ENCODE data around the gene PPM1K. TPM values are rescaled to one million over a fixed set of nuclear protein-coding genes. Genes with fewer than 3 reads are reported as not detected.

The PPM1K gene
- total RNA-seq, 4 donors from 2014 or later, result 7.0 to 75.1 (median 14.2) TPM

DNA sequence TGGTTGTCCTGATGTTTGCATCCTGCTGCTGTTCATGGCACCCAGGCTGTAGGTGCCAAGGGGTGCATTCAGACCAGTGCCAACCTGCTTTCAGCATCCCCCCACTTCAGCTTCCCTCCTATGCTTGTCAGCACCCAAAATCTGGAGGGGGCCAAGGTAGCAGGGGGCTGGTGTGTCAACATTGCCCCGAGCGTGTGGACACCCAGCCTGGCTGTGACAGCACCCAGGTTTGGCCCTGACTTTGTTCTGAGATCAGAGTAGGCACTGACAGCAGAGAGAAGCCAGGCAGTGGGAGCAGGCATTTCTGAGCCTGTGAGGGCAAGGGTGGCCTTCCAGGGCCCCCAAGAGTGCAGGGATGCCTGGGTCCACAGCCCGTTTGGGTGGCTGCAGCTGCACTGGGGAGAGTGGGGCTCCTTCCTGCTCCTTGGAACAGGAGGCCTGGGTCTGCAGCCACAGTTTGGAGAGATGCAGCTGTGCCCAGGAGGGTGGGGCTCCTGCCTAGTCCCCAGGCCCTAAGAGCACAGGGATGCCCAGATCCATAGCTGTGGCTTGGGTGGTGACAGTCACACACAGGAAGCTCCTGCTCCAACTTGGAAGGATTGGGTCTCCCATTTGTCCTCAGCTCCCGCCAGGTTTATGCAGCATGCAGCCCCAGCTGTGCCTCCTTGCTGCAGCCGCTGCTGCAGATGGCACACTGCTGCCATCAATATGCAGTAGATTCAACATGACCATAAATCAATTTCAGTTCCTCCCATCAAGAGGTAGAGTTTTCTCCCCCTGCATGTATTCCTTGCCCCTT, 12.3 kb upstream of the PPM1K start:
- Histone ChIP-seq H3K36me3 (no peaks in the 10 kb centered on the region), H3K27ac (no peak overlapping the region), H3K4me3 (no peak overlapping the region), H3K27me3 (no peaks in the 10 kb centered on the region), H3K4me1 (no peaks in the 10 kb centered on the region), H3K9me3 (no peaks in the 10 kb centered on the region)
- DNase-seq, result no peak
- no peak for TF ChIP-seq POLR2A (IDR thresholded peaks at IDR 0.05)
- TF ChIP-seq, protein P1, sequence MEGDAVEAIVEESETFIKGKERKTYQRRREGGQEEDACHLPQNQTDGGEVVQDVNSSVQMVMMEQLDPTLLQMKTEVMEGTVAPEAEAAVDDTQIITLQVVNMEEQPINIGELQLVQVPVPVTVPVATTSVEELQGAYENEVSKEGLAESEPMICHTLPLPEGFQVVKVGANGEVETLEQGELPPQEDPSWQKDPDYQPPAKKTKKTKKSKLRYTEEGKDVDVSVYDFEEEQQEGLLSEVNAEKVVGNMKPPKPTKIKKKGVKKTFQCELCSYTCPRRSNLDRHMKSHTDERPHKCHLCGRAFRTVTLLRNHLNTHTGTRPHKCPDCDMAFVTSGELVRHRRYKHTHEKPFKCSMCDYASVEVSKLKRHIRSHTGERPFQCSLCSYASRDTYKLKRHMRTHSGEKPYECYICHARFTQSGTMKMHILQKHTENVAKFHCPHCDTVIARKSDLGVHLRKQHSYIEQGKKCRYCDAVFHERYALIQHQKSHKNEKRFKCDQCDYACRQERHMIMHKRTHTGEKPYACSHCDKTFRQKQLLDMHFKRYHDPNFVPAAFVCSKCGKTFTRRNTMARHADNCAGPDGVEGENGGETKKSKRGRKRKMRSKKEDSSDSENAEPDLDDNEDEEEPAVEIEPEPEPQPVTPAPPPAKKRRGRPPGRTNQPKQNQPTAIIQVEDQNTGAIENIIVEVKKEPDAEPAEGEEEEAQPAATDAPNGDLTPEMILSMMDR (IDR thresholded peaks at IDR 0.05), result no peak

GRCh38 chr4:88295656-88296055, 11.3 kb upstream of the PPM1K start:
- Histone ChIP-seq H3K27ac (no peak overlapping the region), H3K4me1 (no peaks in the 10 kb centered on the region), H3K9me3 (no peaks in the 10 kb centered on the region), H3K27me3 (no peaks in the 10 kb centered on the region), H3K36me3 (no peaks in the 10 kb centered on the region), H3K4me3 (no peak overlapping the region)
- DNase-seq, result no peak
- no peak for TF ChIP-seq POLR2A (IDR thresholded peaks at IDR 0.05)
- TF ChIP-seq, protein P1 (IDR thresholded peaks at IDR 0.05), result no peak

DNA sequence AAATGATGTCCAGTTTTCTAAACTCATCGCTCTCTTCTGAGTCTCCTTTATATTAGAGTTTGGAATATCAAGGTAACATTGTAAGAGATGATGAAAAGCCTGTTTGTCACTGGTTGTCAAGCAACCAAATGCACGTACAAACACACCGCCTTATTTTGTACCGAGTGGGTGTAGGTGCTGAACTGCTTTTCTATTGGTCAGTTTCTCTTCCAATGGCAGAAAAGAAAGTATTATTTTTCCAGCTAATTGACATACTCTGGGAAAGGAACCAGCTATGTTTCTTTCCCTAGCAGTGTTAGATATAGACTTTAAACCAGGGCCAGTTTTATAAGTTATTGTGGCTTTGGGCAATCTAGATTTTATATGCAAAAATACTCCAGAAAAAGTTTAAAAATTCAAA, 6.6 kb upstream of the PPM1K start:
- DNase-seq, result no peak
- H3K9me3 ChIP-seq, result no peaks in the 10 kb centered on the region
- H3K4me1 ChIP-seq, result no peaks in the 10 kb centered on the region
- H3K27ac ChIP-seq, result peak overlapping the region in 1 of 4 donors; percentile 6
- no peaks in the 10 kb centered on the region for H3K27me3 ChIP-seq
- no peaks in the 10 kb centered on the region for H3K36me3 ChIP-seq
- TF ChIP-seq POLR2A (IDR thresholded peaks at IDR 0.05), result no peak
- TF ChIP-seq, protein P1 (IDR thresholded peaks at IDR 0.05), result no peak
- H3K4me3 ChIP-seq, result no peak overlapping the region

- DNase-seq, result no peak
- Histone ChIP-seq H3K4me1 (peaks cover 0 to 16% (median 5%) of the 10 kb centered on the region in 4 donors), H3K27ac (no peak overlapping the region), H3K9me3 (no peaks in the 10 kb centered on the region), H3K4me3 (no peak overlapping the region), H3K36me3 (no peaks in the 10 kb centered on the region), H3K27me3 (no peaks in the 10 kb centered on the region)
- TF ChIP-seq, protein P1 (IDR thresholded peaks at IDR 0.05), result no peak
- no peak for TF ChIP-seq POLR2A (IDR thresholded peaks at IDR 0.05)
Observed at GRCh38 chr4:88286897-88287296, 2.5 kb upstream of the PPM1K start.

DNA sequence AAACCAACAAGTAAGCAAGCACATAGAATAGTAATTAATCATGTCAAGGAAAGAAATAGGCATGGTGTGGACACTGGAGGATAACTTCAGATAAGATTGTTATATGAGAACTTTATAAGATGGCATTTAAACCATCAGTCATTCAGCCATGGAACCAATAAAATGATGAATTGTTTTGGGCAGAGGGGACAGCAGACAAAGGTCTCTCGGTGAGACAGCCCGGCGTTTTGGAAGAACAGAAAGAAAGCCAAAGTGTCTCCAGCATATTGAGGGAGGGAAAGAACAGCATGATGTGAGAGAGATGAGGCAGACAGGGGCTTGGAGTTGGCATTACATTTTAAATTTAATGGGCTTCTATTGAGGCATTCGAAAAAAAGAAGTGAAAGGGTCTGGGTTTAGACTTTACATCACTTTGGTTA, 883 bp upstream of the PPM1K start:
- Histone ChIP-seq H3K9me3 (no peaks in the 10 kb centered on the region), H3K27ac (peak overlapping the region; percentile 94 to 100 (median 98)), H3K4me3 (peak overlapping the region; percentile 10 to 90 (median 68)), H3K36me3 (no peaks in the 10 kb centered on the region), H3K27me3 (no peaks in the 10 kb centered on the region), H3K4me1 (peaks cover 0 to 16% (median 7%) of the 10 kb centered on the region in 4 donors)
- TF ChIP-seq, protein P1 (IDR thresholded peaks at IDR 0.05), result no peak
- no peak for TF ChIP-seq POLR2A (IDR thresholded peaks at IDR 0.05)
- no peak for DNase-seq

Measured in Peyer's patch (tissue), 4 donors.